A673 (cell line): ENCODE results near the gene DCC. TPM values are rescaled to one million over a fixed set of nuclear protein-coding genes. Genes with fewer than 3 reads are reported as not detected.
A peak's percentile ranks its signal among the peaks of the same experiment; 100 is the strongest.

Experiments
- BruUV-seq: library from RNA; stranded (reverse); fragments of 400-500 nt; replicated peaks from 2 replicates; lab custom pipeline; 2021; lab: Mats Ljungman, UMichigan
- CTCF ChIA-PET: fragments of 300-600 bp; sonication (Branson Sonifier 250); formaldehyde crosslinking; loops from one replicate; lab custom pipeline; 2022; ENCODE audit warnings: antibody characterized with exemption; lab: Charles Lee
- POLR2A ChIA-PET: fragments of 300-600 bp; sonication (Branson Sonifier 250); formaldehyde crosslinking; loops from one replicate; lab custom pipeline; 2022; ENCODE audit warnings: antibody characterized with exemption; ENCODE audit not compliant: low non-redundant PET; lab: Charles Lee
- DNase-seq: peaks from one replicate; pipeline ENCODE4 v3.0.0-alpha.2; 2015; ENCODE audit warnings: low spot score
- H3K27ac ChIP-seq: fragments of 200-600 bp; sonication (generic); 2 replicates; pipeline ENCODE4 v1.5.1; 2016; ENCODE audit warnings: mixed run types, low read depth, mild to moderate bottlenecking, mixed read lengths, antibody characterized with exemption, low read length; ENCODE audit not compliant: poor library complexity, severe bottlenecking
- H3K27me3 ChIP-seq: fragments of 200-600 bp; sonication (generic); replicated peaks from 2 replicates; pipeline ENCODE4 v1.6.1; 2017; ENCODE audit warnings: mixed run types, low read depth, mild to moderate bottlenecking, mixed read lengths, antibody characterized with exemption, low read length; ENCODE audit not compliant: insufficient read depth, poor library complexity
- H3K36me3 ChIP-seq: fragments of 200-600 bp; sonication (generic); 2 replicates; pipeline ENCODE4 v1.6.1; 2016; ENCODE audit warnings: mixed run types, mild to moderate bottlenecking, mixed read lengths, antibody characterized with exemption, low read length; ENCODE audit not compliant: insufficient read depth, poor library complexity, severe bottlenecking
- H3K4me1 ChIP-seq: fragments of 200-600 bp; sonication (generic); 2 replicates; pipeline ENCODE4 v1.6.1; 2017; ENCODE audit warnings: mixed run types, mild to moderate bottlenecking, mixed read lengths, antibody characterized with exemption, low read length; ENCODE audit not compliant: insufficient read depth, poor library complexity, severe bottlenecking
- H3K4me3 ChIP-seq: fragments of 200-600 bp; sonication (generic); 2 replicates; pipeline ENCODE4 v1.5.1; 2016; ENCODE audit warnings: low read depth, mixed run types, mild to moderate bottlenecking, mixed read lengths, low read length; ENCODE audit not compliant: poor library complexity, severe bottlenecking
- H3K9me3 ChIP-seq: fragments of 200-600 bp; sonication (generic); 2 replicates; pipeline ENCODE4 v1.6.1; 2016; ENCODE audit warnings: mixed run types, low read depth, mild to moderate bottlenecking, mixed read lengths, antibody characterized with exemption, low read length; ENCODE audit not compliant: poor library complexity, severe bottlenecking
- EZH2 ChIP-seq: fragments of 200-600 bp; sonication (generic); IDR thresholded peaks from 2 replicates; pipeline ENCODE4 v1.6.1; 2017; ENCODE audit warnings: borderline replicate concordance, low read depth, mild to moderate bottlenecking, mixed read lengths, antibody characterized with exemption, low read length; ENCODE audit not compliant: poor library complexity, severe bottlenecking
- intact Hi-C: fragments of 100-400 bp; cut with micrococcal nuclease; formaldehyde crosslinking; loops from one replicate; pipeline ENCODE4 v1.10.0; 2022; ENCODE audit not compliant: unreplicated experiment
- total RNA-seq: library from RNA; stranded (reverse); gene quantifications from 2 replicates; pipeline ENCODE4 v1.2.3, GENCODE V29; 2021
- TF ChIP-seq, protein P1 (sequence below): fragments of 300-800, 200-600 bp; sonication (generic); conservative IDR thresholded peaks from 2 replicates; pipeline ENCODE4 v1.5.1; 2017; ENCODE audit warnings: low read depth, mild to moderate bottlenecking, antibody characterized with exemption, low read length, moderate library complexity, mixed read lengths

Gene DCC
- total RNA-seq, 1 experiment from 2014 or later = 93.0 TPM

DNA sequence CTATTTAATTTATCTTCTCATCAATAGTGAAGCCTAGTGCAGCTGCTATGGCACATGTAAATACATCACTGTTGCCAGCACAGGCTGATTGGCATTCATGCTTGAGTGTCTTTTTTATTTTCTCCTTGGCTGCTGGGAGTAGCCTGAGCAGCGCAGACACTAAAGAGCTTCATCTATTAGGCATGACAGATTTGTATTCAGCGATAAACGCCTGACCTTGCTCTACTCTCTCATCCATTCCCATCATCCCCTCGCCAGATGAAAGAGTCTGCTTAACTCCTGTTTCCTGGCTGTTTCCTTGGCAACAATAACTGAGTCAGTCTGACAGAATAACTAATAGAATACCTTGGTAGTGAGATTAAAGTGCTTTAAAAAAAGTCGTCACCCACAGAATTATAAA lies 753.6 kb downstream of the DCC start:
- Histone ChIP-seq H3K27me3 (no peaks in the 10 kb centered on the region), H3K4me1 (no peaks in the 10 kb centered on the region), H3K9me3 (no peaks in the 10 kb centered on the region), H3K36me3 (no peaks in the 10 kb centered on the region), H3K4me3 (no peak overlapping the region), H3K27ac (no peak overlapping the region)
- TF ChIP-seq, protein P1, sequence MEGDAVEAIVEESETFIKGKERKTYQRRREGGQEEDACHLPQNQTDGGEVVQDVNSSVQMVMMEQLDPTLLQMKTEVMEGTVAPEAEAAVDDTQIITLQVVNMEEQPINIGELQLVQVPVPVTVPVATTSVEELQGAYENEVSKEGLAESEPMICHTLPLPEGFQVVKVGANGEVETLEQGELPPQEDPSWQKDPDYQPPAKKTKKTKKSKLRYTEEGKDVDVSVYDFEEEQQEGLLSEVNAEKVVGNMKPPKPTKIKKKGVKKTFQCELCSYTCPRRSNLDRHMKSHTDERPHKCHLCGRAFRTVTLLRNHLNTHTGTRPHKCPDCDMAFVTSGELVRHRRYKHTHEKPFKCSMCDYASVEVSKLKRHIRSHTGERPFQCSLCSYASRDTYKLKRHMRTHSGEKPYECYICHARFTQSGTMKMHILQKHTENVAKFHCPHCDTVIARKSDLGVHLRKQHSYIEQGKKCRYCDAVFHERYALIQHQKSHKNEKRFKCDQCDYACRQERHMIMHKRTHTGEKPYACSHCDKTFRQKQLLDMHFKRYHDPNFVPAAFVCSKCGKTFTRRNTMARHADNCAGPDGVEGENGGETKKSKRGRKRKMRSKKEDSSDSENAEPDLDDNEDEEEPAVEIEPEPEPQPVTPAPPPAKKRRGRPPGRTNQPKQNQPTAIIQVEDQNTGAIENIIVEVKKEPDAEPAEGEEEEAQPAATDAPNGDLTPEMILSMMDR = no peak
- TF ChIP-seq EZH2 = no peak
- intact Hi-C loops = no loop called here
- CTCF ChIA-PET = no interaction called here
- no peak for DNase-seq
- POLR2A ChIA-PET = no interaction called here
- BruUV-seq = no TSS peak

DNA sequence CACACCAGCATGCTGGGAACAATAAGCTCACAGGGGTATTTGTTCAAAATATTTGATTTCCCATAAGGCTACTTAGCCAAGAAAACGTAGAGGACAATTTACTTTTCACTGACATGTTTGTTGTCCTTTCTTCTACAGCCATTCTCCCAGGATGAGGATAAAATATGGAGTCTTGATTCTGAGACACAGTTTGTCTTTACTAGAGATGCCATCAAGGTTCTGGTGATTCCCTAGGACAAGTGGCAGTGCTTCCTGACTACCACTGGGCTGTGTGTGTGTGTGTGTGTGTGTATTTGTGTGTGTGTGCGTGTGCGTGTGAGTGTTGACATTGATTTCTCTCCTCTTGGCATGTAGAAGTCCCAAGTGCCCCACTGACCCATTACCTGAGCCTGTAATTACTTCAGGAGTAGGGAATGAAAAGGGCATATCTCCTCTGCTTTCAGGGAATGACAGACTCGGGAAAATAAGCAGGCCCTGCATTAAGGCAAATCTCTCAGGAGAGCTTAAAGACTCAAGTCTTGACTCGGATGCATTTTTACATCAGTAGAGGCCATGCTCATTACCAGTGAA lies 761.6 kb downstream of the DCC start:
- Histone ChIP-seq H3K4me3 (no peak overlapping the region), H3K27me3 (no peaks in the 10 kb centered on the region), H3K27ac (no peak overlapping the region), H3K36me3 (no peaks in the 10 kb centered on the region), H3K4me1 (no peaks in the 10 kb centered on the region), H3K9me3 (no peaks in the 10 kb centered on the region)
- ChIA-PET CTCF (no interaction called here), POLR2A (no interaction called here)
- no peak for DNase-seq
- BruUV-seq = no TSS peak
- TF ChIP-seq EZH2 = no peak
- TF ChIP-seq, protein P1 = no peak
- intact Hi-C loops = no loop called here

DNA sequence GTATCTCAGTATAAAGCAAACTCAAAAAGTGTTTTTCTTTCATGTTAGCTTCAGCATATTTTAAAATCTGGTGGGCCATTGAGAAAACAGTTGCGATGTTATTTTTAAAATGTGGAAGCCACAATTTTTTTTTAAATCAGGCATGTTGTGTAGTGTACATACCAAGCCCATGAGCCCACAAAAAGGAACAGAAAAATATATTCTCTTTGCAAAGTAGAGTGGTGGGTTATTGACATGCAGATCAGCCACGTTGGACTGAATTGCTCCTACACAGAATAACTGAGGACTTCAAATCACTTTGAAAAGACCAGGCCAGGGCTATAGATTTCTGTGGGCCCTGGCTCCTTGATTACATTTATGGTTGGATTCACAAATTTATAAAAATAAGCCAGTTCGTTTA lies 774.4 kb downstream of the DCC start:
- ChIA-PET CTCF (no interaction called here), POLR2A (no interaction called here)
- Histone ChIP-seq H3K4me3 (no peak overlapping the region), H3K9me3 (no peaks in the 10 kb centered on the region), H3K27me3 (no peaks in the 10 kb centered on the region), H3K36me3 (no peaks in the 10 kb centered on the region), H3K27ac (peak overlapping the region; percentile 18), H3K4me1 (peaks cover 24% of the 10 kb centered on the region)
- DNase-seq = no peak
- intact Hi-C loops = no loop called here
- BruUV-seq = no TSS peak
- TF ChIP-seq EZH2 = no peak
- TF ChIP-seq, protein P1 = no peak
